Neural cell (in vitro differentiated cells): ENCODE results near the gene HEATR3. TPM values are rescaled to one million over a fixed set of nuclear protein-coding genes. Genes with fewer than 3 reads are reported as not detected.

Experiments
- H2AFZ ChIP-seq: fragments of 200-600, 300-800 bp; sonication (generic), shearing (Covaris generic); 2 replicates; pipeline ENCODE4 v1.6.0; 2014; ENCODE audit warnings: low read depth, mild to moderate bottlenecking, antibody characterized with exemption, low read length, moderate library complexity
- H3F3A ChIP-seq: fragments of 200-600 bp; shearing (Covaris generic); 2 replicates; pipeline ENCODE4 v1.6.1; 2016; ENCODE audit warnings: mild to moderate bottlenecking, moderate library complexity, mixed read lengths, antibody characterized with exemption, low read length; ENCODE audit not compliant: insufficient read depth, poor library complexity, severe bottlenecking
- H3K27ac ChIP-seq: fragments of 200-600, 300-800 bp; sonication (generic), shearing (Covaris generic); 2 replicates; pipeline ENCODE4 v1.5.1; 2014; ENCODE audit warnings: mild to moderate bottlenecking, low read length, moderate library complexity
- H3K27me3 ChIP-seq: fragments of 300-800, 200-600 bp; sonication (generic), shearing (Covaris generic); 2 replicates; pipeline ENCODE4 v1.6.0; 2014; ENCODE audit warnings: mild to moderate bottlenecking, low read depth, low read length, moderate library complexity; ENCODE audit not compliant: insufficient read depth
- H3K36me3 ChIP-seq: fragments of 300-800, 200-600 bp; sonication (generic), shearing (Covaris generic); 2 replicates; pipeline ENCODE4 v1.5.1; 2014; ENCODE audit warnings: mild to moderate bottlenecking, antibody characterized with exemption, low read length, moderate library complexity; ENCODE audit not compliant: insufficient read depth
- H3K4me2 ChIP-seq: fragments of 300-800, 200-600 bp; sonication (generic), shearing (Covaris generic); 2 replicates; pipeline ENCODE4 v1.6.0; 2014; ENCODE audit warnings: mild to moderate bottlenecking, low read length
- H3K4me3 ChIP-seq: fragments of 300-800, 200-600 bp; sonication (generic), shearing (Covaris generic); 2 replicates; pipeline ENCODE4 v1.5.1; 2014; ENCODE audit warnings: mild to moderate bottlenecking, low read length, moderate library complexity
- H3K79me2 ChIP-seq: fragments of 200-600 bp; shearing (Covaris generic); replicated peaks from 2 replicates; pipeline ENCODE4 v1.6.0; 2014; ENCODE audit warnings: mild to moderate bottlenecking, low read length, moderate library complexity; ENCODE audit not compliant: insufficient read depth
- H3K9ac ChIP-seq: fragments of 300-800, 200-600 bp; sonication (generic), shearing (Covaris generic); 2 replicates; pipeline ENCODE4 v1.6.1; 2016; ENCODE audit warnings: mild to moderate bottlenecking, low read length, mixed read lengths
- H3K9me2 ChIP-seq: fragments of 200-600 bp; shearing (Covaris generic); 2 replicates; pipeline ENCODE4 v1.6.1; 2016; ENCODE audit warnings: mild to moderate bottlenecking, low read length, mixed read lengths; ENCODE audit not compliant: insufficient read depth
- H3K9me3 ChIP-seq: fragments of 200-600, 300-800 bp; sonication (generic), shearing (Covaris generic); 2 replicates; pipeline ENCODE4 v1.6.1; 2016; ENCODE audit warnings: mild to moderate bottlenecking, mixed run types, low read length, moderate library complexity, mixed read lengths
- H4K20me1 ChIP-seq: fragments of 200-600 bp; shearing (Covaris generic); 2 replicates; pipeline ENCODE4 v1.6.1; 2016; ENCODE audit warnings: mild to moderate bottlenecking, mixed run types; ENCODE audit not compliant: insufficient read depth
- EP300 ChIP-seq: fragments of 450-650 bp; conservative IDR thresholded peaks from 2 replicates; pipeline ENCODE4 v1.6.1; 2014; ENCODE audit warnings: antibody characterized with exemption, mild to moderate bottlenecking, moderate library complexity; ENCODE audit not compliant: poor library complexity, severe bottlenecking
- EZH2 ChIP-seq: fragments of 200-600, 300-800 bp; shearing (Covaris generic), sonication (generic); IDR thresholded peaks from 2 replicates; pipeline ENCODE4 v1.6.1; 2014; ENCODE audit warnings: antibody characterized with exemption, low read length, borderline replicate concordance, mild to moderate bottlenecking; ENCODE audit not compliant: insufficient read depth, poor library complexity, severe bottlenecking
- MXI1 ChIP-seq: fragments of 450-650 bp; conservative IDR thresholded peaks from 2 replicates; pipeline ENCODE4 v1.6.1; 2014; ENCODE audit warnings: antibody characterized with exemption, mild to moderate bottlenecking; ENCODE audit not compliant: poor library complexity, severe bottlenecking
- POLR2AphosphoS5 ChIP-seq: IDR thresholded peaks from 2 replicates; pipeline ENCODE4 v1.6.1; 2012
- RAD21 ChIP-seq: fragments of 450-650 bp; conservative IDR thresholded peaks from 2 replicates; pipeline ENCODE4 v1.6.1; 2014; ENCODE audit warnings: antibody characterized with exemption, mild to moderate bottlenecking, moderate library complexity
- SMC3 ChIP-seq: fragments of 450-650 bp; conservative IDR thresholded peaks from 2 replicates; pipeline ENCODE4 v1.6.1; 2014; ENCODE audit warnings: antibody characterized with exemption, mild to moderate bottlenecking, moderate library complexity; ENCODE audit not compliant: poor library complexity
- TAF1 ChIP-seq: IDR thresholded peaks from 2 replicates; pipeline ENCODE4 v1.6.1; 2012; ENCODE audit warnings: low read depth
- polyA plus RNA-seq: library from polyadenylated mRNA; depleted of rRNA; stranded (reverse); fragments of >200 nt; gene quantifications from 2 replicates; pipeline ENCODE4 v1.2.3, GENCODE V29; 2014
- TF ChIP-seq, protein P1 (sequence below): fragments of 450-650 bp; IDR thresholded peaks from 2 replicates; pipeline ENCODE4 v1.5.1; 2014; ENCODE audit warnings: antibody characterized with exemption, mild to moderate bottlenecking, moderate library complexity; ENCODE audit not compliant: poor library complexity, severe bottlenecking
- TF ChIP-seq, protein P2 (sequence below): IDR thresholded peaks from 2 replicates; pipeline ENCODE4 v1.6.1; 2012; ENCODE audit warnings: borderline replicate concordance

HEATR3 gene
- polyA plus RNA-seq, 1 donor from 2014 or later: 50.5 TPM

DNA sequence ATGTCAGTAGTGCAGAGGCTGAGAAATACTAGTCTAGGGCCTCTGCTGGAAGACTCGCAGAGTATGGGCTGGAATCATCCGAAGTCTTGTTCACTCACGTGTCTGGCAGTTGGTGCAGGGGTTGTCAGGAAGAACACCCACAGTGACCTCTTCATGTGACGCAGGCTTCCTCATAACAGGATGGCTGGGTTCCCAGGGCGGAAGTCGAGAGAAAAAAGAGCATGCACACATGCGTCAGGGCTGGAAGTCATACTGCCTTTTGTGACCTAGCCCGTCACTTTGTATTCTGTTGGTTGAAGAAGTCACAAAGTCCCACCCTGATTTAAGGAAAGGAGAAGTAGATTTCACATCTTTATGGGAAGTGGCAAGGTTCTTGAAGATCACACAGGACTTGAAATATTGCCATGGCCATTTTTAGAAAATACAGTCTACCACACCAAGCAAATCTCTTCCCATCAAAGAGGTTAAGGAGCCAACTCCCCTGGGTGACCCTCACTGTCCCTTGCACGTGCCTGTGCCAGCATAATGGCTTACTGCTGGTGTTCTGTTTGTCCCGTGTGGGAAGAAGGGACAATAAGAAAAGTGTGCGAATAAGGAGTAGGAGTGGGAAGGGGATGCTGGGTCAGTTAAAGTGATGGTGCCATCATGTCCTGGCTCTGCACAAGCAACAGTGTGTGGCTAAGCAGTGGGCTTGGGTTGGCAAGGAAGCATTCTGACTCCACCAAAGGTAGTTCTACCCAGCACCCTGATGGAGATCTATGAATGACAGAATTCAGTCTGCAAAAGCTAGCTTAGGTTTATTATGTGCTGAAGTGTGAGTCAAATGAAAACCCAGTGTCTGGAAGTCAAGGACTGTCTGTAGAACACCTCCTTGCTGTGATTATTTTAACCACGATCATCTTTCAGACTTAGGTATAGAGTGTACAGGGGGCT is 28.1 kb downstream of the HEATR3 start:
- no peak overlapping the region for H3K27ac ChIP-seq
- TF ChIP-seq TAF1 (no peak), RAD21 (no peak), POLR2AphosphoS5 (no peak), EP300 (no peak), SMC3 (no peak), EZH2 (no peak), MXI1 (no peak)
- TF ChIP-seq, protein P1, sequence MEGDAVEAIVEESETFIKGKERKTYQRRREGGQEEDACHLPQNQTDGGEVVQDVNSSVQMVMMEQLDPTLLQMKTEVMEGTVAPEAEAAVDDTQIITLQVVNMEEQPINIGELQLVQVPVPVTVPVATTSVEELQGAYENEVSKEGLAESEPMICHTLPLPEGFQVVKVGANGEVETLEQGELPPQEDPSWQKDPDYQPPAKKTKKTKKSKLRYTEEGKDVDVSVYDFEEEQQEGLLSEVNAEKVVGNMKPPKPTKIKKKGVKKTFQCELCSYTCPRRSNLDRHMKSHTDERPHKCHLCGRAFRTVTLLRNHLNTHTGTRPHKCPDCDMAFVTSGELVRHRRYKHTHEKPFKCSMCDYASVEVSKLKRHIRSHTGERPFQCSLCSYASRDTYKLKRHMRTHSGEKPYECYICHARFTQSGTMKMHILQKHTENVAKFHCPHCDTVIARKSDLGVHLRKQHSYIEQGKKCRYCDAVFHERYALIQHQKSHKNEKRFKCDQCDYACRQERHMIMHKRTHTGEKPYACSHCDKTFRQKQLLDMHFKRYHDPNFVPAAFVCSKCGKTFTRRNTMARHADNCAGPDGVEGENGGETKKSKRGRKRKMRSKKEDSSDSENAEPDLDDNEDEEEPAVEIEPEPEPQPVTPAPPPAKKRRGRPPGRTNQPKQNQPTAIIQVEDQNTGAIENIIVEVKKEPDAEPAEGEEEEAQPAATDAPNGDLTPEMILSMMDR: no peak
- TF ChIP-seq, protein P2, sequence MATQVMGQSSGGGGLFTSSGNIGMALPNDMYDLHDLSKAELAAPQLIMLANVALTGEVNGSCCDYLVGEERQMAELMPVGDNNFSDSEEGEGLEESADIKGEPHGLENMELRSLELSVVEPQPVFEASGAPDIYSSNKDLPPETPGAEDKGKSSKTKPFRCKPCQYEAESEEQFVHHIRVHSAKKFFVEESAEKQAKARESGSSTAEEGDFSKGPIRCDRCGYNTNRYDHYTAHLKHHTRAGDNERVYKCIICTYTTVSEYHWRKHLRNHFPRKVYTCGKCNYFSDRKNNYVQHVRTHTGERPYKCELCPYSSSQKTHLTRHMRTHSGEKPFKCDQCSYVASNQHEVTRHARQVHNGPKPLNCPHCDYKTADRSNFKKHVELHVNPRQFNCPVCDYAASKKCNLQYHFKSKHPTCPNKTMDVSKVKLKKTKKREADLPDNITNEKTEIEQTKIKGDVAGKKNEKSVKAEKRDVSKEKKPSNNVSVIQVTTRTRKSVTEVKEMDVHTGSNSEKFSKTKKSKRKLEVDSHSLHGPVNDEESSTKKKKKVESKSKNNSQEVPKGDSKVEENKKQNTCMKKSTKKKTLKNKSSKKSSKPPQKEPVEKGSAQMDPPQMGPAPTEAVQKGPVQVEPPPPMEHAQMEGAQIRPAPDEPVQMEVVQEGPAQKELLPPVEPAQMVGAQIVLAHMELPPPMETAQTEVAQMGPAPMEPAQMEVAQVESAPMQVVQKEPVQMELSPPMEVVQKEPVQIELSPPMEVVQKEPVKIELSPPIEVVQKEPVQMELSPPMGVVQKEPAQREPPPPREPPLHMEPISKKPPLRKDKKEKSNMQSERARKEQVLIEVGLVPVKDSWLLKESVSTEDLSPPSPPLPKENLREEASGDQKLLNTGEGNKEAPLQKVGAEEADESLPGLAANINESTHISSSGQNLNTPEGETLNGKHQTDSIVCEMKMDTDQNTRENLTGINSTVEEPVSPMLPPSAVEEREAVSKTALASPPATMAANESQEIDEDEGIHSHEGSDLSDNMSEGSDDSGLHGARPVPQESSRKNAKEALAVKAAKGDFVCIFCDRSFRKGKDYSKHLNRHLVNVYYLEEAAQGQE: no peak
- H3K4me2 ChIP-seq: no peak overlapping the region
- no peak overlapping the region for H3K4me3 ChIP-seq
- no peak overlapping the region for H3K9ac ChIP-seq
- no peaks in the 10 kb centered on the region for H4K20me1 ChIP-seq
- no peaks in the 10 kb centered on the region for H3K27me3 ChIP-seq
- no peak overlapping the region for H2AFZ ChIP-seq
- H3F3A ChIP-seq: no peaks in the 10 kb centered on the region
- no peaks in the 10 kb centered on the region for H3K36me3 ChIP-seq
- no peaks in the 10 kb centered on the region for H3K9me2 ChIP-seq
- H3K9me3 ChIP-seq: no peaks in the 10 kb centered on the region
- no peaks in the 10 kb centered on the region for H3K79me2 ChIP-seq

DNA sequence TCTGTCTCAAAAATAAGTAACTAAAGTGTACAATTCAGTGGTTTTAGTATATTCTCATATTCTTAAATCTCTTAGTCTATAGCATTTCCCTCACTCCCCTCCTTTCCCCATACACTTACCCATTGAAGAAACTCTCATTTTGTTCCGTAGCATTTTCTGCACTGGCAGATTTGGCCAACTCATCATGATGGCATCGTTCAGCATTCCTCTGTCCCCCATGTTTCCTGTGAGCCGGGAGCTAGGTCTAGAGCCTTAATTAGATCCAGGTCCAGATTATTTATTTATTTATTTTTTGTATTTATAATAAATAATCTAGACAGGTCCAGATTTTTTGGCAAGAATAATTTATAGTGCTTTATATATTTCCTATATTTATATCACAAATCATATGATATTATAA is 31.0 kb downstream of the HEATR3 start:
- H3K4me2 ChIP-seq: no peak overlapping the region
- no peaks in the 10 kb centered on the region for H3F3A ChIP-seq
- no peaks in the 10 kb centered on the region for H3K27me3 ChIP-seq
- TF ChIP-seq POLR2AphosphoS5: no peak
- no peak for TF ChIP-seq EZH2
- no peak for TF ChIP-seq SMC3
- TF ChIP-seq EP300: no peak
- TF ChIP-seq, protein P1: no peak
- no peak for TF ChIP-seq RAD21
- TF ChIP-seq, protein P2: no peak
- TF ChIP-seq TAF1: no peak
- no peak for TF ChIP-seq MXI1
- H3K9me3 ChIP-seq: no peaks in the 10 kb centered on the region
- no peaks in the 10 kb centered on the region for H4K20me1 ChIP-seq
- no peak overlapping the region for H3K4me3 ChIP-seq
- H3K9me2 ChIP-seq: no peaks in the 10 kb centered on the region
- no peaks in the 10 kb centered on the region for H3K79me2 ChIP-seq
- H3K9ac ChIP-seq: no peak overlapping the region
- H2AFZ ChIP-seq: no peak overlapping the region
- H3K27ac ChIP-seq: no peak overlapping the region
- H3K36me3 ChIP-seq: peaks cover 5% of the 10 kb centered on the region
